GM12878 (cell line): ENCODE measurements around the gene SMARCA4. TPM values are rescaled to one million over a fixed set of nuclear protein-coding genes. Genes with fewer than 3 reads are reported as not detected.
A peak's percentile ranks its signal among the peaks of the same experiment; 100 is the strongest.

Source experiments
- ATAC-seq: fragments of 200-7000 bp; cut with Tn5 transposase; 3 replicates; pipeline ENCODE4 v1.9.1; 2020; ENCODE audit warnings: mild to moderate bottlenecking, moderate library complexity
- BruUV-seq: library from RNA; stranded (reverse); fragments of 400-500 nt; replicated peaks from 2 replicates; lab custom pipeline; 2021; lab: Mats Ljungman, UMichigan
- CTCF ChIA-PET: fragments of 300-600 bp; sonication (Branson Sonifier 250); formaldehyde crosslinking; extraction: SDS; loops from one replicate; lab custom pipeline; 2021; ENCODE audit warnings: inconsistent platforms; lab: Yijun Ruan, JAX
- POLR2A ChIA-PET: fragments of 350-600 bp; formaldehyde crosslinking; extraction: SDS; loops from one replicate; lab custom pipeline; 2021; ENCODE audit warnings: inconsistent platforms; lab: Charles Lee
- RAD21 ChIA-PET: fragments of 300-600 bp; sonication (Branson Sonifier 250); formaldehyde crosslinking; loops from one replicate; lab custom pipeline; 2023; ENCODE audit warnings: antibody characterized with exemption; ENCODE audit not compliant: unreplicated experiment; lab: Charles Lee
- SMC1A ChIA-PET: fragments of 300-600 bp; sonication (Branson Sonifier 250); formaldehyde crosslinking; loops from one replicate; lab custom pipeline; 2023; ENCODE audit not compliant: unreplicated experiment, uncharacterized antibody; lab: Charles Lee
- DNase-seq: peaks from one replicate; pipeline ENCODE4 v3.0.0-alpha.2; 2011; ENCODE audit warnings: low read depth, low spot score
- FAIRE-seq: peaks from 3 replicates; lab custom pipeline; 2011; peaks lifted over from hg19 to GRCh38; lab: Jason Lieb, UNC
- H2AFZ ChIP-seq: 2 replicates; pipeline ENCODE4 v1.6.0; 2011; ENCODE audit warnings: low read depth, low read length, control low read depth; ENCODE audit not compliant: control insufficient read depth
- H3K27ac ChIP-seq: 2 replicates; pipeline ENCODE4 v1.5.1; 2011; ENCODE audit warnings: control low read depth; ENCODE audit not compliant: control insufficient read depth, insufficient read depth
- H3K27me3 ChIP-seq, 2 experiments: replicated peaks in 1 of 2; 2 replicates each; pipeline versions ENCODE4 v1.6.0 to v1.6.1; 2011; ENCODE audit warnings: low read length in 1 of 2; ENCODE audit not compliant: control insufficient read depth in 2 of 2, insufficient read depth in 2 of 2
- H3K36me3 ChIP-seq, 2 experiments: 2 replicates each; pipeline ENCODE4 v1.5.1; 2011; ENCODE audit warnings: low read length in 1 of 2; ENCODE audit not compliant: control insufficient read depth in 2 of 2, insufficient read depth in 2 of 2
- H3K4me1 ChIP-seq: 2 replicates; pipeline ENCODE4 v1.6.1; 2011; ENCODE audit warnings: mild to moderate bottlenecking, low read length, moderate library complexity, mixed read lengths; ENCODE audit not compliant: control insufficient read depth, insufficient read depth
- H3K4me2 ChIP-seq: 2 replicates; pipeline ENCODE4 v1.6.0; 2011; ENCODE audit warnings: control low read depth; ENCODE audit not compliant: control insufficient read depth, insufficient read depth
- H3K4me3 ChIP-seq: fragments of 200-600 bp; sonication (generic); 2 replicates; pipeline ENCODE4 v1.5.1; 2016
- H3K79me2 ChIP-seq: 2 replicates; pipeline ENCODE4 v1.6.0; 2011; ENCODE audit warnings: low read length; ENCODE audit not compliant: control insufficient read depth, insufficient read depth
- H3K9ac ChIP-seq: 2 replicates; pipeline ENCODE4 v1.8.0; 2011; ENCODE audit warnings: low read length, control low read depth, mixed read lengths; ENCODE audit not compliant: control insufficient read depth, insufficient read depth
- H3K9me3 ChIP-seq: replicated peaks from 3 replicates; pipeline ENCODE4 v1.5.1; 2011; ENCODE audit warnings: mild to moderate bottlenecking, low read length; ENCODE audit not compliant: control insufficient read depth, insufficient read depth
- H4K20me1 ChIP-seq: 2 replicates; pipeline ENCODE4 v1.6.0; 2011; ENCODE audit not compliant: control insufficient read depth, insufficient read depth
- ATF2 ChIP-seq: IDR thresholded peaks from 2 replicates; pipeline ENCODE4 v1.6.1; 2012; ENCODE audit warnings: low read length, inconsistent platforms
- CBX5 ChIP-seq: sonication (generic); IDR thresholded peaks from 2 replicates; pipeline ENCODE4 v1.6.1; 2016; ENCODE audit warnings: low read depth, moderate library complexity, mild to moderate bottlenecking, inconsistent platforms
- CUX1 ChIP-seq: IDR thresholded peaks from 2 replicates; pipeline ENCODE4 v1.6.1; 2012; ENCODE audit warnings: improper control_type of control experiment, low read depth, low read length; ENCODE audit not compliant: insufficient replicate concordance
- EED ChIP-seq: sonication (generic); IDR thresholded peaks from 2 replicates; pipeline ENCODE4 v1.6.1; 2016; ENCODE audit warnings: antibody characterized with exemption, low read depth
- MLLT1 ChIP-seq: fragments of 450-650 bp; IDR thresholded peaks from 2 replicates; pipeline ENCODE4 v1.6.1; 2016; ENCODE audit warnings: mild to moderate bottlenecking
- PML ChIP-seq: IDR thresholded peaks from 2 replicates; pipeline ENCODE4 v1.6.1; 2012; ENCODE audit warnings: low read length, inconsistent platforms
- STAT1 ChIP-seq: fragments of 450-650 bp; conservative IDR thresholded peaks from 2 replicates; pipeline ENCODE4 v1.6.1; 2014; ENCODE audit warnings: antibody characterized with exemption, mild to moderate bottlenecking
- WGBS: methylation state at CpG from one replicate; pipeline ENCODE4 v1.1.6; 2016; ENCODE audit warnings: low lambda C conversion rate; ENCODE audit not compliant: insufficient replicate concordance, insufficient coverage; ENCODE audit errors: missing lambda C conversion rate; 5-methylcytosine and 5-hydroxymethylcytosine counted together
- in situ Hi-C: fragments of 300-500 bp; cut with MboI; formaldehyde crosslinking; loops from 9 replicates; pipeline ENCODE4 v1.14.3; 2018; ENCODE audit warnings: mixed read lengths
- intact Hi-C: fragments of 100-400 bp; cut with micrococcal nuclease; formaldehyde crosslinking; loops from one replicate; pipeline ENCODE4 v1.14.2; 2022; ENCODE audit not compliant: unreplicated experiment
- polyA plus RNA-seq, 11 experiments: library from polyadenylated mRNA; depleted of rRNA in 4 of 11; unstranded in 6 of 11; stranded (reverse) in 5 of 11; fragments of >200 nt; fragmentation: Nextera tagmentation in 4 of 11; fragmentation: Illumina TruSeq in 1 of 11; extraction: Ambion mirVana in 4 of 11; extraction: Trizol in 1 of 11; gene quantifications; 1 replicate in 1 of 11; 2 replicates in 10 of 11; pipeline versions ENCODE4 v1.2.1 to v1.2.3, GENCODE V29; 2011 to 2016; ENCODE audit warnings: inconsistent platforms in 2 of 11, missing spikeins in 2 of 11, low read depth in 1 of 11
- total RNA-seq, 4 experiments: library from RNA; depleted of rRNA in 3 of 4; stranded (reverse); fragments of >200 nt in 3 of 4; fragmentation: Illumina TruSeq in 1 of 4; extraction: Trizol in 1 of 4; gene quantifications; 2 replicates each; pipeline versions ENCODE4 v1.2.1 to v1.2.3, GENCODE V29; 2013 to 2021

Gene SMARCA4
- total and polyA plus RNA-seq, 10 of the 15 experiments (the other 5 are each of a cell fraction or from before 2014, with no cell fraction given), result 22.4 to 175 (median 57.4) TPM

GRCh38 chr19:10965398-10965797 lies 4.6 kb downstream of the SMARCA4 start (continued):
- no peak for TF ChIP-seq CUX1
- TF ChIP-seq CBX5, result no peak

DNA sequence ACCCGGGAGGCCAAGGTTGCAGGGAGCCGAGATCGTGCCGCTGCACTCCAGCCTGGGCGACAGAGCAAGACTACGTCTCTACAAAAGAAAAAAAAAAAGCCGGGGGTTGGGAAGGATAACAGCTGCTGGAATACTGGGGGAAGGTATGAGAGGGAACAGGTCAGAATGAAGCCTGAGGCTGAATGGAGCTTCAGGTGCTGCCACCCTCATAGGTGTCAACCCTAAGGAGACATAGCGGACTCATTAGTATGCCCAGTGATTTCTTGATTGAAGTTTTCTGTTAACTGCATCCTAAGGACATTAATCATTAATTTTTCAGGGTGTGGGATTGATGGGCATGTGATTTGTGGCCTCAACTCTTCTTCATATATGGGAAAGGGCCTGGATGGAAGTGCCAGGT lies 6.0 kb downstream of the SMARCA4 start:
- Histone ChIP-seq H3K36me3 (no peaks in the 10 kb centered on the region), H2AFZ (no peak overlapping the region), H3K9me3 (no peaks in the 10 kb centered on the region), H3K27me3 (no peaks in the 10 kb centered on the region), H3K4me2 (peak overlapping the region; percentile 57), H3K4me1 (peaks cover 41% of the 10 kb centered on the region)
- 96% methylated on average over 8 of the region's 8 CpGs for WGBS
- SMC1A ChIA-PET, result interaction anchor here (1.1 to 2.9 kb wide), 6 partner anchors 12 to 94 kb away, joined by 5 to 13 read pairs (median 6); no protein-coding TSS in a partner anchor
- intact Hi-C loops, result no loop called here
- no TSS peak for BruUV-seq
- RAD21 ChIA-PET, result interaction anchor here (1.0 to 3.5 kb wide), 3 partner anchors 12 to 25 kb away, joined by 3 to 30 read pairs (median 10); no protein-coding TSS in a partner anchor
- TF ChIP-seq STAT1 (no peak), MLLT1 (peak; percentile 9; the same call in 1 of the 2 replicates), PML (no peak), EED (no peak), ATF2 (no peak)
- TF ChIP-seq, all 136 proteins: peak for 1
- CTCF ChIA-PET, result interaction anchor here (0.7 to 3.5 kb wide), 7 partner anchors 12 to 99 kb away, joined by 3 to 39 read pairs (median 5); no protein-coding TSS in a partner anchor
- peak overlapping the region; percentile 60 for H3K27ac ChIP-seq
- ATAC-seq, result no peak
- FAIRE-seq, result no peak
- no peak for DNase-seq
- H3K79me2 ChIP-seq, result peaks cover 91% of the 10 kb centered on the region
- in situ Hi-C loops, result no loop called here
- H3K9ac ChIP-seq, result peak overlapping the region; percentile 30; the same call in 1 of the 2 replicates
- peak overlapping the region; percentile 56 for H3K4me3 ChIP-seq
- POLR2A ChIA-PET, result interaction anchor here (0.5 to 1.9 kb wide), 7 partner anchors 9 to 124 kb away, joined by 3 to 15 read pairs (median 3); no protein-coding TSS in a partner anchor
- H4K20me1 ChIP-seq, result peaks cover 4% of the 10 kb centered on the region; the same call in 1 of the 2 replicates
